ENCODE measurements around the gene CALM3. TPM values are rescaled to one million over a fixed set of nuclear protein-coding genes. Genes with fewer than 3 reads are reported as not detected.
A peak's percentile ranks its signal among the peaks of the same experiment; 100 is the strongest.
"Not testable (repeated sequence)": the region's sequence is repeated elsewhere in the genome, so short reads cannot be mapped to it uniquely, and the experiment has no call there.

CALM3 gene
- total RNA-seq (2014; rRNA removed; shearing (Covaris generic)) = 173 and 213 TPM in 2 replicates
- 357 and 402 TPM in 2 replicates for polyA plus RNA-seq (2015; cell fraction: cytosol; rRNA removed)
- 151 and 167 TPM in 2 replicates for polyA plus RNA-seq (2015; cell fraction: nucleus; rRNA removed)

- no peak for DNase-seq (ENCODE audit: low read depth)
Measured at GRCh38 chr19:46601318-46602224, at the start of gene CALM3. CALM3 (plus strand) TSS chr19:46601330; CDS start chr19:46601435, 105 bp downstream.

- DNase-seq (ENCODE audit: low read depth) = no peak
Measured at GRCh38 chr19:46552891-46553290, 48.2 kb upstream of the CALM3 start.

GRCh38 chr19:46554161-46554560 is 47.0 kb upstream of the CALM3 start:
- DNase-seq (ENCODE audit: low read depth) = no peak

GRCh38 chr19:46555628-46556280 is 45.4 kb upstream of the CALM3 start:
- no peak for DNase-seq (ENCODE audit: low read depth)

- DNase-seq (ENCODE audit: low read depth) = not testable (repeated sequence)
Measured at GRCh38 chr19:46556471-46556870, 44.7 kb upstream of the CALM3 start.

GRCh38 chr19:46559203-46559602 is 41.9 kb upstream of the CALM3 start:
- DNase-seq (ENCODE audit: low read depth) = no peak

GRCh38 chr19:46559675-46560074 is 41.5 kb upstream of the CALM3 start:
- not testable (repeated sequence) for DNase-seq (ENCODE audit: low read depth)

GRCh38 chr19:46564701-46565100 is 36.4 kb upstream of the CALM3 start:
- DNase-seq (ENCODE audit: low read depth) = no peak

GRCh38 chr19:46571495-46571894 is 29.6 kb upstream of the CALM3 start:
- DNase-seq (ENCODE audit: low read depth) = peak; percentile 42

- DNase-seq (ENCODE audit: low read depth) = no peak
Measured at GRCh38 chr19:46573679-46574498, 27.2 kb upstream of the CALM3 start.

- no peak for DNase-seq (ENCODE audit: low read depth)
Measured at GRCh38 chr19:46574533-46574932, 26.6 kb upstream of the CALM3 start.

GRCh38 chr19:46578450-46578849 is 22.7 kb upstream of the CALM3 start:
- DNase-seq (ENCODE audit: low read depth) = no peak

- DNase-seq (ENCODE audit: low read depth) = no peak
Measured at GRCh38 chr19:46579361-46579879, 21.7 kb upstream of the CALM3 start.

GRCh38 chr19:46580247-46580646 is 20.9 kb upstream of the CALM3 start:
- no peak for DNase-seq (ENCODE audit: low read depth)

GRCh38 chr19:46585539-46585938 is 15.6 kb upstream of the CALM3 start:
- DNase-seq (ENCODE audit: low read depth) = no peak

GRCh38 chr19:46586294-46586693 is 14.8 kb upstream of the CALM3 start:
- DNase-seq (ENCODE audit: low read depth) = no peak

- DNase-seq (ENCODE audit: low read depth) = no peak
Measured at GRCh38 chr19:46587861-46588260, 13.3 kb upstream of the CALM3 start.

- DNase-seq (ENCODE audit: low read depth) = no peak
Measured at GRCh38 chr19:46591254-46591653, 9.9 kb upstream of the CALM3 start.

GRCh38 chr19:46591870-46592269 is 9.3 kb upstream of the CALM3 start:
- DNase-seq (ENCODE audit: low read depth) = no peak

- no peak for DNase-seq (ENCODE audit: low read depth)
Measured at GRCh38 chr19:46596008-46596407, 5.1 kb upstream of the CALM3 start.

- no peak for DNase-seq (ENCODE audit: low read depth)
Measured at GRCh38 chr19:46598372-46598917, 2.7 kb upstream of the CALM3 start.
